MG63 (cell line): ENCODE results near the gene NR5A2. TPM values are rescaled to one million over a fixed set of nuclear protein-coding genes. Genes with fewer than 3 reads are reported as not detected.

Source experiments
- DNase-seq: peaks from one replicate; pipeline ENCODE4 v3.0.0-alpha.2; 2020
- H3K27me3 ChIP-seq: fragments of 250-450 bp; sonication (Bioruptor Pico); 2 replicates; pipeline ENCODE4 v1.5.1; 2020; ENCODE audit warnings: mild to moderate bottlenecking, moderate library complexity
- H3K36me3 ChIP-seq: fragments of 250-450 bp; sonication (Bioruptor Pico); 2 replicates; pipeline ENCODE4 v1.5.1; 2020; ENCODE audit warnings: mild to moderate bottlenecking, moderate library complexity
- H3K4me3 ChIP-seq: fragments of 250-450 bp; sonication (Bioruptor Pico); 2 replicates; pipeline ENCODE4 v1.5.1; 2020; ENCODE audit warnings: mild to moderate bottlenecking, moderate library complexity
- H3K9me3 ChIP-seq: fragments of 250-450 bp; sonication (Bioruptor Pico); 2 replicates; pipeline ENCODE4 v1.5.1; 2020; ENCODE audit warnings: mild to moderate bottlenecking, moderate library complexity
- total RNA-seq: library from RNA; depleted of rRNA; stranded (reverse); fragments of >200 nt; shearing (Covaris generic); gene quantifications from 2 replicates; pipeline ENCODE4 v1.2.3, GENCODE V29; 2014; ENCODE audit warnings: low replicate concordance

The NR5A2 gene
- total RNA-seq, 1 experiment from 2014 or later = not detected

- H3K27me3 ChIP-seq = no peaks in the 10 kb centered on the region
- no peaks in the 10 kb centered on the region for H3K9me3 ChIP-seq
- no peak for DNase-seq
- no peak overlapping the region for H3K4me3 ChIP-seq
- no peaks in the 10 kb centered on the region for H3K36me3 ChIP-seq
These were observed 134.7 kb downstream of the NR5A2 start for GRCh38 chr1:200162258-200162657.

- Histone ChIP-seq H3K36me3 (no peaks in the 10 kb centered on the region), H3K9me3 (no peaks in the 10 kb centered on the region), H3K4me3 (no peak overlapping the region), H3K27me3 (no peaks in the 10 kb centered on the region)
- no peak for DNase-seq
These were observed 135.4 kb downstream of the NR5A2 start for GRCh38 chr1:200162877-200163276.

GRCh38 chr1:200163911-200164310 is 136.4 kb downstream of the NR5A2 start:
- Histone ChIP-seq H3K9me3 (no peaks in the 10 kb centered on the region), H3K27me3 (no peaks in the 10 kb centered on the region), H3K36me3 (no peaks in the 10 kb centered on the region), H3K4me3 (no peak overlapping the region)
- DNase-seq = no peak

- Histone ChIP-seq H3K9me3 (no peaks in the 10 kb centered on the region), H3K27me3 (no peaks in the 10 kb centered on the region), H3K4me3 (no peak overlapping the region), H3K36me3 (no peaks in the 10 kb centered on the region)
- DNase-seq = no peak
These were observed 138.1 kb downstream of the NR5A2 start for GRCh38 chr1:200165493-200166220.

- DNase-seq = no peak
- Histone ChIP-seq H3K27me3 (no peaks in the 10 kb centered on the region), H3K4me3 (no peak overlapping the region), H3K36me3 (no peaks in the 10 kb centered on the region), H3K9me3 (no peaks in the 10 kb centered on the region)
These were observed 138.9 kb downstream of the NR5A2 start for GRCh38 chr1:200166411-200166810.

GRCh38 chr1:200168926-200169325 is 141.4 kb downstream of the NR5A2 start:
- H3K36me3 ChIP-seq = no peaks in the 10 kb centered on the region
- no peaks in the 10 kb centered on the region for H3K9me3 ChIP-seq
- H3K4me3 ChIP-seq = no peak overlapping the region
- no peak for DNase-seq
- H3K27me3 ChIP-seq = no peaks in the 10 kb centered on the region

- H3K36me3 ChIP-seq = no peaks in the 10 kb centered on the region
- no peak overlapping the region for H3K4me3 ChIP-seq
- H3K27me3 ChIP-seq = no peaks in the 10 kb centered on the region
- peak; percentile 36 for DNase-seq
- no peaks in the 10 kb centered on the region for H3K9me3 ChIP-seq
These were observed 144.8 kb downstream of the NR5A2 start for GRCh38 chr1:200172311-200172710.

- no peaks in the 10 kb centered on the region for H3K9me3 ChIP-seq
These were observed 145.6 kb downstream of the NR5A2 start for GRCh38 chr1:200173097-200173618.

GRCh38 chr1:200174525-200175295 is 147.2 kb downstream of the NR5A2 start:
- DNase-seq = no peak
- Histone ChIP-seq H3K27me3 (no peaks in the 10 kb centered on the region), H3K36me3 (no peaks in the 10 kb centered on the region), H3K4me3 (no peak overlapping the region), H3K9me3 (no peaks in the 10 kb centered on the region)

More at GRCh38 chr1:200173097-200173618, 145.6 kb downstream of the NR5A2 start:
- Histone ChIP-seq H3K4me3 (no peak overlapping the region), H3K36me3 (no peaks in the 10 kb centered on the region), H3K27me3 (no peaks in the 10 kb centered on the region)
- DNase-seq = no peak

- H3K4me3 ChIP-seq = no peak overlapping the region
- H3K36me3 ChIP-seq = no peaks in the 10 kb centered on the region
- DNase-seq = no peak
- H3K9me3 ChIP-seq = no peaks in the 10 kb centered on the region
- H3K27me3 ChIP-seq = no peaks in the 10 kb centered on the region
These were observed 148.7 kb downstream of the NR5A2 start for GRCh38 chr1:200176181-200176580.

- Histone ChIP-seq H3K36me3 (no peaks in the 10 kb centered on the region), H3K27me3 (no peaks in the 10 kb centered on the region), H3K9me3 (no peaks in the 10 kb centered on the region), H3K4me3 (no peak overlapping the region)
- no peak for DNase-seq
These were observed 149.3 kb downstream of the NR5A2 start for GRCh38 chr1:200176798-200177197.

- Histone ChIP-seq H3K27me3 (no peaks in the 10 kb centered on the region), H3K36me3 (no peaks in the 10 kb centered on the region), H3K9me3 (no peaks in the 10 kb centered on the region), H3K4me3 (no peak overlapping the region)
- peak; percentile 47 for DNase-seq
These were observed 150.8 kb downstream of the NR5A2 start for GRCh38 chr1:200178340-200178739.

- Histone ChIP-seq H3K36me3 (no peaks in the 10 kb centered on the region), H3K27me3 (no peaks in the 10 kb centered on the region), H3K4me3 (no peak overlapping the region), H3K9me3 (no peaks in the 10 kb centered on the region)
- no peak for DNase-seq
These were observed 151.7 kb downstream of the NR5A2 start for GRCh38 chr1:200179126-200179780.

GRCh38 chr1:200179781-200180160 is 152.3 kb downstream of the NR5A2 start:
- Histone ChIP-seq H3K36me3 (no peaks in the 10 kb centered on the region), H3K4me3 (no peak overlapping the region), H3K27me3 (no peaks in the 10 kb centered on the region), H3K9me3 (no peaks in the 10 kb centered on the region)
- peak; percentile 26 for DNase-seq

GRCh38 chr1:200180821-200181220 is 153.3 kb downstream of the NR5A2 start:
- DNase-seq = peak; percentile 89
- Histone ChIP-seq H3K4me3 (no peak overlapping the region), H3K9me3 (no peaks in the 10 kb centered on the region), H3K27me3 (no peaks in the 10 kb centered on the region), H3K36me3 (no peaks in the 10 kb centered on the region)

GRCh38 chr1:200181861-200182260 is 154.4 kb downstream of the NR5A2 start:
- H3K27me3 ChIP-seq = no peaks in the 10 kb centered on the region

GRCh38 chr1:200182701-200183100 is 155.2 kb downstream of the NR5A2 start:
- DNase-seq = peak; percentile 43
- Histone ChIP-seq H3K36me3 (no peaks in the 10 kb centered on the region), H3K27me3 (no peaks in the 10 kb centered on the region), H3K9me3 (peaks cover 3% of the 10 kb centered on the region; the same call in 1 of the 2 replicates), H3K4me3 (no peak overlapping the region)

More at GRCh38 chr1:200181861-200182260, 154.4 kb downstream of the NR5A2 start:
- H3K36me3 ChIP-seq = no peaks in the 10 kb centered on the region
- H3K9me3 ChIP-seq = no peaks in the 10 kb centered on the region
- H3K4me3 ChIP-seq = no peak overlapping the region
- DNase-seq = no peak
